SH-SY5Y (cell line): ENCODE data around the gene FAM81A.

Source experiments
- GATA2 ChIP-seq: IDR thresholded peaks from 2 replicates; pipeline ENCODE4 v1.6.1; 2011; ENCODE audit warnings: mild to moderate bottlenecking, low read depth, low read length
- GATA3 ChIP-seq: IDR thresholded peaks from 2 replicates; pipeline ENCODE4 v1.6.1; 2011; ENCODE audit warnings: low read depth, mild to moderate bottlenecking, low read length, moderate library complexity

DNA sequence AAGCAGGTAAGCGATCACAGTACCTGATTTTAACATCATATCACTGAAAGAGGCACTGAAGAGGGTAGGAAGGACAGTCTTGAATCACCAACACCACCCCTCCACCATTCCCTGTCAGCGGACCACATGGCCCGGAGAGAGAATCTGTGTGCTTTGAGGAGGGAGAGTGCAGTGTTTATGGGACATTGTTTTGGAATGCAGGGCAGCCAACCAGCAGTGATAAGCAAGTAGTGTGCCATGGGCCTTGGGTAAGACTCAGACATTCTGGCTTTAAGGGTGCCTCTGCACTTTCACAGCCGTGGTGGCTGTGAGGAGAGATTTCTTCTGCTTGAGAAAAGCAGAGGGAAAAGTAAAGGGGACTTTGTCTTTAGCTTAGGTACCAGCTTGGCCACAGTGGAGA lies 46.4 kb downstream of the FAM81A start:
- no peak for TF ChIP-seq GATA2
- no peak for TF ChIP-seq GATA3
